ENCODE data around the gene DNAH12.
"Not testable (repeated sequence)": the region's sequence is repeated elsewhere in the genome, so short reads cannot be mapped to it uniquely, and the experiment has no call there.

Gene DNAH12

GRCh38 chr3:57314204-57314603 lies 229.9 kb downstream of the DNAH12 start:
- no peak for DNase-seq (ENCODE audit: low spot score)

GRCh38 chr3:57309769-57310360 lies 234.3 kb downstream of the DNAH12 start:
- no peak for DNase-seq (ENCODE audit: low spot score)

GRCh38 chr3:57303520-57303919 lies 240.6 kb downstream of the DNAH12 start:
- DNase-seq (ENCODE audit: low spot score), result not testable (repeated sequence)

GRCh38 chr3:57298041-57298440 lies 246.1 kb downstream of the DNAH12 start:
- DNase-seq (ENCODE audit: low spot score), result no peak

GRCh38 chr3:57292897-57293526 lies 251.1 kb downstream of the DNAH12 start:
- DNase-seq (ENCODE audit: low spot score), result no peak

GRCh38 chr3:57292159-57292896 lies 251.8 kb downstream of the DNAH12 start, which contains the start of gene ASB14:
ASB14 (minus strand) TSS chr3:57292685; CDS start chr3:57292033, 652 bp downstream.
- DNase-seq (ENCODE audit: low spot score), result no peak

GRCh38 chr3:57288403-57288802 lies 255.7 kb downstream of the DNAH12 start:
- DNase-seq (ENCODE audit: low spot score), result no peak

GRCh38 chr3:57287205-57287604 lies 256.9 kb downstream of the DNAH12 start:
- no peak for DNase-seq (ENCODE audit: low spot score)

GRCh38 chr3:57283334-57283733 lies 260.8 kb downstream of the DNAH12 start:
- no peak for DNase-seq (ENCODE audit: low spot score)

- no peak for DNase-seq (ENCODE audit: low spot score)
These were observed 262.4 kb downstream of the DNAH12 start for GRCh38 chr3:57281715-57282114.

- no peak for DNase-seq (ENCODE audit: low spot score)
These were observed 264.5 kb downstream of the DNAH12 start for GRCh38 chr3:57279685-57280084.

GRCh38 chr3:57278237-57278636 lies 265.9 kb downstream of the DNAH12 start:
- DNase-seq (ENCODE audit: low spot score), result no peak

GRCh38 chr3:57275393-57275792 lies 268.8 kb downstream of the DNAH12 start:
- no peak for DNase-seq (ENCODE audit: low spot score)

- no peak for DNase-seq (ENCODE audit: low spot score)
These were observed 269.3 kb downstream of the DNAH12 start for GRCh38 chr3:57274845-57275244.

- no peak for DNase-seq (ENCODE audit: low spot score)
These were observed 275.7 kb downstream of the DNAH12 start for GRCh38 chr3:57268416-57268815.

GRCh38 chr3:57261929-57262328 lies 282.2 kb downstream of the DNAH12 start:
- DNase-seq (ENCODE audit: low spot score), result no peak

GRCh38 chr3:57261119-57261518 lies 283.0 kb downstream of the DNAH12 start:
- no peak for DNase-seq (ENCODE audit: low spot score)

- DNase-seq (ENCODE audit: low spot score), result no peak
These were observed 286.5 kb downstream of the DNAH12 start for GRCh38 chr3:57257678-57258077.

- no peak for DNase-seq (ENCODE audit: low spot score)
These were observed 287.3 kb downstream of the DNAH12 start for GRCh38 chr3:57256844-57257243.

GRCh38 chr3:57252404-57252803 lies 291.7 kb downstream of the DNAH12 start:
- DNase-seq (ENCODE audit: low spot score), result no peak

- DNase-seq (ENCODE audit: low spot score), result no peak
These were observed 299.2 kb downstream of the DNAH12 start for GRCh38 chr3:57244946-57245345.

All from D341Med (cell line).